Caco-2 (cell line): ENCODE measurements around the gene OR13G1. TPM values are rescaled to one million over a fixed set of nuclear protein-coding genes. Genes with fewer than 3 reads are reported as not detected.

Source experiments
- BruUV-seq: library from RNA; stranded (reverse); fragments of 400-500 nt; replicated peaks from 2 replicates; lab custom pipeline; 2021; lab: Mats Ljungman, UMichigan
- CTCF ChIA-PET: fragments of 300-600 bp; sonication (Branson Sonifier 250); formaldehyde crosslinking; loops from one replicate; lab custom pipeline; 2022; ENCODE audit warnings: antibody characterized with exemption; lab: Charles Lee
- POLR2A ChIA-PET: fragments of 300-600 bp; sonication (Branson Sonifier 250); formaldehyde crosslinking; loops from one replicate; lab custom pipeline; 2022; ENCODE audit warnings: antibody characterized with exemption; lab: Charles Lee
- DNase-seq, 2 experiments: peaks; one replicate each; pipeline versions ENCODE4 v3.0.0 to v3.0.0-alpha.2; 2020 to 2022
- H3K27me3 ChIP-seq: replicated peaks from 2 replicates; pipeline ENCODE4 v1.6.0; 2011; ENCODE audit warnings: low read length; ENCODE audit not compliant: control insufficient read depth, insufficient read depth
- H3K36me3 ChIP-seq: 2 replicates; pipeline ENCODE4 v1.5.1; 2011; ENCODE audit warnings: low read length; ENCODE audit not compliant: control insufficient read depth, insufficient read depth
- H3K4me1 ChIP-seq: fragments of 250-450 bp; sonication (Bioruptor Pico); 2 replicates; pipeline ENCODE4 v1.5.1; 2020; ENCODE audit warnings: mild to moderate bottlenecking
- H3K4me3 ChIP-seq: 2 replicates; pipeline ENCODE4 v1.5.1; 2011; ENCODE audit warnings: low read depth, mild to moderate bottlenecking, control low read depth, low read length
- H3K9me3 ChIP-seq: fragments of 250-450 bp; sonication (Bioruptor Pico); 2 replicates; pipeline ENCODE4 v1.5.1; 2020; ENCODE audit warnings: mild to moderate bottlenecking, moderate library complexity
- H3K27ac Mint-ChIP-seq: one replicate; pipeline ENCODE4 v1.8.0; 2022; ENCODE audit warnings: mixed read lengths; ENCODE audit not compliant: unreplicated experiment
- H3K27me3 Mint-ChIP-seq: one replicate; pipeline ENCODE4 v1.8.0; 2022; ENCODE audit warnings: mixed read lengths; ENCODE audit not compliant: insufficient read depth, unreplicated experiment
- H3K36me3 Mint-ChIP-seq: one replicate; pipeline ENCODE4 v1.8.0; 2022; ENCODE audit warnings: mild to moderate bottlenecking, mixed read lengths; ENCODE audit not compliant: insufficient read depth, unreplicated experiment
- H3K4me1 Mint-ChIP-seq: one replicate; pipeline ENCODE4 v1.8.0; 2022; ENCODE audit warnings: low read depth, mixed read lengths; ENCODE audit not compliant: unreplicated experiment
- H3K4me3 Mint-ChIP-seq: one replicate; pipeline ENCODE4 v1.8.0; 2022; ENCODE audit warnings: mild to moderate bottlenecking, moderate library complexity, mixed read lengths; ENCODE audit not compliant: unreplicated experiment
- H3K9me3 Mint-ChIP-seq: one replicate; pipeline ENCODE4 v1.8.0; 2022; ENCODE audit warnings: mixed read lengths; ENCODE audit not compliant: unreplicated experiment
- intact Hi-C: fragments of 100-400 bp; cut with micrococcal nuclease; formaldehyde crosslinking; loops from one replicate; pipeline ENCODE4 v1.10.0; 2022; ENCODE audit not compliant: unreplicated experiment
- total RNA-seq: library from RNA; stranded (reverse); gene quantifications from 2 replicates; pipeline ENCODE4 v1.2.3, GENCODE V29; 2022
- TF ChIP-seq, protein P1 (sequence below), 2 experiments: fragments of 200-600 bp in 1 of 2; IDR thresholded peaks; 1 replicate in 1 of 2; 2 replicates in 1 of 2; pipeline versions ENCODE4 v1.5.1 to v1.8.0; 2011 to 2022; ENCODE audit warnings: antibody characterized with exemption in 1 of 2, control low read depth in 1 of 2, inconsistent platforms in 1 of 2, low read depth in 1 of 2, low read length in 1 of 2, mild to moderate bottlenecking in 1 of 2, moderate library complexity in 1 of 2; ENCODE audit not compliant: insufficient read depth in 1 of 2, severe bottlenecking in 1 of 2, unreplicated experiment in 1 of 2

Gene OR13G1
- total RNA-seq, 1 experiment from 2014 or later, result not detected

DNA sequence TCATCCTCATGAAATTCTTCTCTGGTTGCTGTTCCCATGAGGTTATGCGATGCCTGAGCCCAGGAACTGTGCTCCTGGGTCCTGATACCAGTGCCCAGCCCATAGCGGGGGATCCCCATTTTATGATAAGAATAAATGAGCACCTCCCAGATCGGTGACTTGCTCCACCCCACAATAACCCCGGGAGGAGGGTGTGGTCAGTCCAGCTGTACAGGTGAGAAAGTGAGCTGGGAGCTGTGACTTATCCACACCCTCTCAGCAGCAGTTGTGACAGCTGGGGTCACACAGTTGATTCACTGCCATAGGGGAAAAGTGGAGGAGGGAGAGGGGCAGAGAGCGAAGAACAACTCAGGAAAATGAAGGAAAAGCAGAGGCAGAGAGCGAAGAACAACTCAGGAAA, 40.8 kb downstream of the OR13G1 start:
- peaks cover 5% of the 10 kb centered on the region for H3K27me3 Mint-ChIP-seq
- no peak overlapping the region for H3K4me3 Mint-ChIP-seq
- H3K27me3 ChIP-seq, result no peaks in the 10 kb centered on the region
- CTCF ChIA-PET, result no interaction called here
- intact Hi-C loops, result no loop called here
- no peaks in the 10 kb centered on the region for H3K36me3 ChIP-seq
- POLR2A ChIA-PET, result no interaction called here
- H3K4me3 ChIP-seq, result no peak overlapping the region
- no peaks in the 10 kb centered on the region for H3K9me3 Mint-ChIP-seq
- H3K9me3 ChIP-seq, result no peaks in the 10 kb centered on the region
- no peaks in the 10 kb centered on the region for H3K4me1 Mint-ChIP-seq
- no TSS peak for BruUV-seq
- no peak overlapping the region for H3K27ac Mint-ChIP-seq
- no peaks in the 10 kb centered on the region for H3K4me1 ChIP-seq
- TF ChIP-seq, protein P1, sequence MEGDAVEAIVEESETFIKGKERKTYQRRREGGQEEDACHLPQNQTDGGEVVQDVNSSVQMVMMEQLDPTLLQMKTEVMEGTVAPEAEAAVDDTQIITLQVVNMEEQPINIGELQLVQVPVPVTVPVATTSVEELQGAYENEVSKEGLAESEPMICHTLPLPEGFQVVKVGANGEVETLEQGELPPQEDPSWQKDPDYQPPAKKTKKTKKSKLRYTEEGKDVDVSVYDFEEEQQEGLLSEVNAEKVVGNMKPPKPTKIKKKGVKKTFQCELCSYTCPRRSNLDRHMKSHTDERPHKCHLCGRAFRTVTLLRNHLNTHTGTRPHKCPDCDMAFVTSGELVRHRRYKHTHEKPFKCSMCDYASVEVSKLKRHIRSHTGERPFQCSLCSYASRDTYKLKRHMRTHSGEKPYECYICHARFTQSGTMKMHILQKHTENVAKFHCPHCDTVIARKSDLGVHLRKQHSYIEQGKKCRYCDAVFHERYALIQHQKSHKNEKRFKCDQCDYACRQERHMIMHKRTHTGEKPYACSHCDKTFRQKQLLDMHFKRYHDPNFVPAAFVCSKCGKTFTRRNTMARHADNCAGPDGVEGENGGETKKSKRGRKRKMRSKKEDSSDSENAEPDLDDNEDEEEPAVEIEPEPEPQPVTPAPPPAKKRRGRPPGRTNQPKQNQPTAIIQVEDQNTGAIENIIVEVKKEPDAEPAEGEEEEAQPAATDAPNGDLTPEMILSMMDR (IDR thresholded peaks at IDR 0.05; ENCODE audit: insufficient read depth in 1 of 2, low read depth in 1 of 2, low read length in 1 of 2, severe bottlenecking in 1 of 2, unreplicated experiment in 1 of 2), result no peak
- H3K36me3 Mint-ChIP-seq, result no peaks in the 10 kb centered on the region
- DNase-seq, result no peak

DNA sequence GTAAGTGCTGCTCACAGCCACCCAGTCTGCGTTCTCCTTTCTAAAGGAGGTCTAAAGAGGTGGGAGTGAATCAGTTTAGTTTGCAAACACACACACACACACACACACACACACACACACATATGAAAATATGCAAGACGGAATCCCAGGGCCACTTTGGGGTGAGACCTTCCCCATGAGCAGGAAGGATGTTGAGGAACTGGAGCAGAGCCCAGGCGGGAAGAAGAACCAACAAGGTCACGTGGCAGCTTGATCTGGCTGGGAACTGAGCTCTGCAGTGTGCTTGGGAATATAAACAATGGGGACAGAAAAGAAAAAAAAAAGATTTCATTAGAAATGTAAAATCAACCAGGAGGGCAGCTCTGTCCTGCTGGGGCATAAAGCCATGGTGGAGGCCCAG, 41.5 kb downstream of the OR13G1 start:
- no TSS peak for BruUV-seq
- CTCF ChIA-PET, result no interaction called here
- H3K4me3 ChIP-seq, result no peak overlapping the region
- Mint-ChIP-seq H3K9me3 (no peaks in the 10 kb centered on the region), H3K36me3 (no peaks in the 10 kb centered on the region), H3K27me3 (peaks cover 5% of the 10 kb centered on the region), H3K27ac (no peak overlapping the region), H3K4me3 (no peak overlapping the region), H3K4me1 (no peaks in the 10 kb centered on the region)
- TF ChIP-seq, protein P1 (IDR thresholded peaks at IDR 0.05; ENCODE audit: insufficient read depth in 1 of 2, low read depth in 1 of 2, low read length in 1 of 2, severe bottlenecking in 1 of 2, unreplicated experiment in 1 of 2), result no peak
- POLR2A ChIA-PET, result no interaction called here
- no peaks in the 10 kb centered on the region for H3K9me3 ChIP-seq
- H3K36me3 ChIP-seq, result no peaks in the 10 kb centered on the region
- H3K27me3 ChIP-seq, result no peaks in the 10 kb centered on the region
- DNase-seq, result no peak
- no peaks in the 10 kb centered on the region for H3K4me1 ChIP-seq
- intact Hi-C loops, result no loop called here

DNA sequence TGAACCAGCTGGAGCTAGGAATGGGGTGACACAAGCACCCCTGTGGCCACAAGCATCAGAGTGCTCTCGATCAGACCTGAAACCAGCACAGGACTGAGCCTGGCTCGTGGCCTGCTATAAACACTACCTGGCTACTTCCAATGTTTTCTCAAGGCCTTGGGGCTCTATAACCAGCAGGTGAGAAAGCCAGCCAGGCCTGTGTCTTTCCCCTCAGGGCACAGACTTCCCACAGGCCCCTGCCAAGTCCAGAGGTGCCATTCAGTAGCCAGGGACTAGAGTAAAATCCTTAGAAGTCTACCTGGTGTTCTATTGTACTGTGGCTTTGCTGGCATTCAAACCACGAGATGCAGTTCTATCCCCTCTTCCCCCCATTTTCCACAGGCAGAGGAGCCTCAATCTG, 51.6 kb downstream of the OR13G1 start:
- H3K9me3 Mint-ChIP-seq, result no peaks in the 10 kb centered on the region
- no peak for DNase-seq
- H3K9me3 ChIP-seq, result no peaks in the 10 kb centered on the region
- no peaks in the 10 kb centered on the region for H3K27me3 Mint-ChIP-seq
- H3K36me3 Mint-ChIP-seq, result no peaks in the 10 kb centered on the region
- CTCF ChIA-PET, result no interaction called here
- TF ChIP-seq, protein P1 (IDR thresholded peaks at IDR 0.05; ENCODE audit: insufficient read depth in 1 of 2, low read depth in 1 of 2, low read length in 1 of 2, severe bottlenecking in 1 of 2, unreplicated experiment in 1 of 2), result no peak
- H3K4me3 Mint-ChIP-seq, result no peak overlapping the region
- no peaks in the 10 kb centered on the region for H3K36me3 ChIP-seq
- no peaks in the 10 kb centered on the region for H3K4me1 Mint-ChIP-seq
- H3K27ac Mint-ChIP-seq, result no peak overlapping the region
- H3K4me1 ChIP-seq, result no peaks in the 10 kb centered on the region
- POLR2A ChIA-PET, result no interaction called here
- intact Hi-C loops, result no loop called here
- no TSS peak for BruUV-seq
- no peak overlapping the region for H3K4me3 ChIP-seq
- H3K27me3 ChIP-seq, result no peaks in the 10 kb centered on the region

Other genes with a start within 250 kb of the OR13G1 start
- gene OR2B11, start 221.6 kb downstream of the OR13G1 start, total RNA-seq, result not detected in 2 replicates
- gene OR2C3, start 143.3 kb downstream of the OR13G1 start, total RNA-seq, result not detected in 2 replicates
- not detected in 2 replicates for gene GCSAML, start 130.6 kb downstream of the OR13G1 start, total RNA-seq
- gene OR2G2, start 91.4 kb downstream of the OR13G1 start, total RNA-seq, result not detected in 2 replicates
- gene OR2G3, start 74.2 kb downstream of the OR13G1 start, total RNA-seq, result not detected in 2 replicates
- gene OR6F1, start 36.9 kb upstream of the OR13G1 start, total RNA-seq, result not detected in 2 replicates
- gene OR14K1, start 58.9 kb upstream of the OR13G1 start, total RNA-seq, result not detected in 2 replicates
- gene OR14A2, start 68.4 kb upstream of the OR13G1 start, total RNA-seq, result not detected in 2 replicates
- gene OR1C1, start 80.8 kb upstream of the OR13G1 start, total RNA-seq, result not detected in 2 replicates
- gene OR14A16, start 144.4 kb upstream of the OR13G1 start, total RNA-seq, result not detected in 2 replicates
- gene OR11L1, start 162.2 kb upstream of the OR13G1 start, total RNA-seq, result not detected in 2 replicates
- not detected in 2 replicates for gene TRIM58, start 177.4 kb upstream of the OR13G1 start, total RNA-seq
- not detected in 2 replicates for gene OR2W3, start 215.8 kb upstream of the OR13G1 start, total RNA-seq
- gene OR2T8, start 240.5 kb upstream of the OR13G1 start, total RNA-seq, result not detected in 2 replicates
- not detected in 2 replicates for gene OR2AJ1, start 245.2 kb upstream of the OR13G1 start, total RNA-seq